Caki2 (cell line): ENCODE results near the gene GART. TPM values are rescaled to one million over a fixed set of nuclear protein-coding genes. Genes with fewer than 3 reads are reported as not detected.
"Not testable (repeated sequence)": the region's sequence is repeated elsewhere in the genome, so short reads cannot be mapped to it uniquely, and the experiment has no call there.

Experiments
- DNase-seq: peaks from one replicate; pipeline ENCODE4 v3.0.0-alpha.2; 2015; ENCODE audit warnings: low read depth
- in situ Hi-C: cut with HindIII; loops from 2 replicates; pipeline ENCODE4 v1.10.0; 2016; ENCODE audit warnings: low sequenced_read_pairs, low pct_unique_long_range_greater_than_20kb, mixed read lengths
- total RNA-seq: library from RNA; depleted of rRNA; stranded (reverse); fragments of >200 nt; shearing (Covaris generic); gene quantifications from 2 replicates; pipeline ENCODE4 v1.2.3, GENCODE V29; 2014; ENCODE audit warnings: low replicate concordance; rRNA removed

Gene GART
- total RNA-seq, 1 experiment from 2014 or later: 37.4 TPM

GRCh38 chr21:33481314-33481943 is 60.5 kb downstream of the GART start:
- no peak for DNase-seq
- in situ Hi-C loops: no loop called here

GRCh38 chr21:33480481-33481103 is 61.3 kb downstream of the GART start:
- in situ Hi-C loops: no loop called here
- no peak for DNase-seq

GRCh38 chr21:33479679-33480480 is 62.0 kb downstream of the GART start, which contains the start of gene TMEM50B:
TSS of gene TMEM50B (minus strand) at chr21:33479974. CDS start at chr21:33468885, 11,089 bp downstream.
- in situ Hi-C loops: no loop called here
- peak; percentile 91 for DNase-seq

GRCh38 chr21:33478935-33479678 is 62.8 kb downstream of the GART start:
- DNase-seq: no peak

GRCh38 chr21:33478182-33478581 is 63.7 kb downstream of the GART start:
- in situ Hi-C loops: no loop called here
- no peak for DNase-seq

More at GRCh38 chr21:33478935-33479678, 62.8 kb downstream of the GART start:
- in situ Hi-C loops: no loop called here

DNA sequence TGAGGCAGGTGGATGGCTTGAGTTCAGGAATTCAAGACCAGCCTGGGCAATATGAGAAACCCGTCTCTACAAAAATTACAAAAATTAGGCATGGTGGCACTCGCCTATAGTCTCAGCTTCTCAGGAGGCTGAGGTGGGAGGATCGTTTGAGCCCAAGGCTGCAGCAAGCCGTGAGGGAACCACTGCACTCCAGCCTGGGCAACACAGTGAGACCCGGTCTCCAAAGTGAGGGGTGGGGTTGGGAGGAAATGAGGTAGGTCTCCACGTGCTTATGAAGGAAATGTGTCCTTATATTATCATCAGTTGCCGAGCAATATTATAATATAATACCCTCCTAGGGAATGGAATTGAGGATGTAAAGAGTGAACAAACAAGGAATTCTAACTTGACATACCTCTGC is 64.9 kb downstream of the GART start:
- in situ Hi-C loops: no loop called here
- DNase-seq: no peak

- in situ Hi-C loops: no loop called here
- no peak for DNase-seq
These were observed 68.6 kb downstream of the GART start for GRCh38 chr21:33473344-33473743.

DNA sequence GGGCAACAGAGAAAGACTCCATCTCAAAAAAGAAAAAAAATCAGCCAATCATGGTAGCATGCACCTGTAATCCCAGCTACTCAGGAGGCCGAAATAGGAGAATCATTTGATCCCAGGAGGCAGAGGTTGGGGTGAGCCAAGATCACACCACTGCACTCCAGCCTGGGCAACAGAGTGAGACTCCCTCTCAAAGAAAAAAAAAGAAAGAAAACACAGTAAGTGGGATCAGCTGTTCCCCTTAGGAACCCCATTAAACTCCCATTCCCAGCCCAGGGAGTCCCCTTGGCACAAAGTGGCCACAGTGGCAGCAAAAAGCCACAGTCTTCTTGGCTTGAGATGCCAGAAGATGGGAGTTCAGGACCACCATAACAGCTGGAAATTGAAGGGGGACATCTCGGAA is 71.2 kb downstream of the GART start:
- DNase-seq: no peak
- in situ Hi-C loops: no loop called here

- in situ Hi-C loops: not testable (repeated sequence)
These were observed 72.7 kb downstream of the GART start for GRCh38 chr21:33469183-33469582.

DNA sequence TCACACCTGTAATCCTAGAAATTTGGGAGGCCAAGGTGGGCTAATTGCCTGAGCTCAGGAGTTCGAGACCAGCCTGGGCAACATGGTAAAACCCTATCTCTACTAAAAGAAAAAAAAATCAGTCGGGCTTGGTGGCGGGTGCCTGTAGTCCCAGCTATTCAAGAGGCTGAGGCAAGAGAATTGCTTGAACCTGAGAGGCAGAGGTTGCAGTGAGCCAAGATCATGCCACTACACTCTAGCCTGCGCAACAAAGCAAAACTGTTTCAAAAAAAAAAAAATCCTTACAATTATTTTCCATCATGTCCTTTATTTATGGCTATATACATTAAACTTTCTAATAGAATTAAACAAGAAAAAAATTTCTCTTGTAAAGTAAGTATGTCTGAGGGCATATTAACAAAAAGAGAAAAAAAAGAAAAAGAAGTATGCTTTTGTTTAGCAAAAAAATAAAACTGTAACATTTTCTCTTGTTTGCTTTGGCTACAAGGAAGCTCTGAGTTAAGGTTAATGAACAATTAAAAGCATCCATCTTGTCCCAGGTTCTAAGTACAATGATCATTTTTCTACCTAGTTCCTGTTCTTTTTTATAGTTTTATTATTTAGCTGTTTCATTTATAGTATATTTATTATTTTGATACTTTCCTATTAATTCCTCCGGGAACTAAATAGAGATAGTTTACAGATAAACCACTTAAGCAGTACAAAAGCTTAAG is 80.2 kb downstream of the GART start:
- DNase-seq: no peak
- in situ Hi-C loops: no loop called here

More at GRCh38 chr21:33469183-33469582, 72.7 kb downstream of the GART start:
- DNase-seq: not testable (repeated sequence)

GRCh38 chr21:33458861-33459260 is 83.1 kb downstream of the GART start:
- in situ Hi-C loops: no loop called here
- DNase-seq: no peak

DNA sequence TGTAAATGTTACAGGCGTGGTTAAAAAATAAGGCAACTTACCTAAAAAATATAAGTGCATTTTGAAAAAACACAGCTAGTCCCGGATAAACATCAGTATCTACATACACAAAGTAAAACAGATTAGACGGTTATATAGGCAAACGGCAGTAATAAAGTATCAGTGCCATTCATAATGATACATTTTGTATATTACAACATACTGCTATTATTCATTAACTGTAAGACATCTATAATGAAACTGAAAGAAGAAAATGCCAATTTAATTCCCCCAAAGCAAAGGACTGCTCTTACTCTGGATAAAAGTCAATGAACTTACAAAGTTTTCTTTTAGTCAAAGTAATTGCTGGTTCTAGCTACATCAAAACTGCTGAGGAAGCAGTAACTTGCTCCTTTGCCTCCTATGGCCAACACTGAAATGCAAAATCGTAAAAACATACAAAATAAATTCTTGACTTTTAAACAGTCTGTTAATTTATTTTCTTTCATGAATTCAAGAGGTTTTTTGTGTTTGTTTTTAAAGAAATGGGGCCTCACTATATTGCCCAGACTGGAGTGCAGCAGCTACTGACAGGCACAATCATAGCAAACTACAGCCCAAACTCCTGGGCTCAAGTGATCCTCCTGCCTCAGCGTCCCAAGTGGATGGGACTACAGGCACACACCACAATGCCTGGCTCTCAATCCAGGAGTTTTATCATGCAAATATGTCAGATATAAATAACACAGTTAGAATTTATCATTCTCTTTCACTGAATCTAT is 86.1 kb downstream of the GART start:
- in situ Hi-C loops: no loop called here
- no peak for DNase-seq

Other genes with a start within 250 kb of the GART start
- 4.4 and 32.2 TPM in 2 replicates for gene IFNAR1, start 217.1 kb downstream of the GART start, total RNA-seq
- gene IFNGR2, start 138.7 kb downstream of the GART start, total RNA-seq: 90.9 and 93.7 TPM in 2 replicates
- gene TMEM50B, start 62.1 kb downstream of the GART start, total RNA-seq: 27.1 and 39.7 TPM in 2 replicates
- not detected in 2 replicates for gene DNAJC28, start 50.4 kb downstream of the GART start, total RNA-seq
- 66.6 and 409 TPM in 2 replicates for gene SON, start 921 bp upstream of the GART start, total RNA-seq
- 44.7 and 63.5 TPM in 2 replicates for gene DONSON, start 46.6 kb upstream of the GART start, total RNA-seq
- 10.2 and 19.8 TPM in 2 replicates for gene CRYZL1, start 99.6 kb upstream of the GART start, total RNA-seq
- gene ITSN1, start 100.4 kb upstream of the GART start, total RNA-seq: 21.6 and 36.1 TPM in 2 replicates